A204.1 (cell line): ENCODE measurements around the gene LEKR1.
A peak's percentile ranks its signal among the peaks of the same experiment; 100 is the strongest.

Source experiments
- FAIRE-seq: peaks from 2 replicates; lab custom pipeline; 2012; peaks lifted over from hg19 to GRCh38; lab: Jason Lieb, UNC

Gene LEKR1

GRCh38 chr3:156987946-156988345, 161.8 kb downstream of the LEKR1 start:
- no peak for FAIRE-seq

GRCh38 chr3:156997351-156997750, 171.2 kb downstream of the LEKR1 start:
- FAIRE-seq = no peak

GRCh38 chr3:157001221-157001957, 175.2 kb downstream of the LEKR1 start:
- FAIRE-seq = no peak

- FAIRE-seq = peak; percentile 80
Observed at GRCh38 chr3:157021679-157022078, 195.5 kb downstream of the LEKR1 start.

- FAIRE-seq = no peak
Observed at GRCh38 chr3:157023226-157023625, 197.1 kb downstream of the LEKR1 start.

- no peak for FAIRE-seq
Observed at GRCh38 chr3:157026091-157026490, 199.9 kb downstream of the LEKR1 start.

GRCh38 chr3:157027861-157028745, 201.9 kb downstream of the LEKR1 start:
- no peak for FAIRE-seq

- FAIRE-seq = no peak
Observed at GRCh38 chr3:157029365-157029790, 203.2 kb downstream of the LEKR1 start.

GRCh38 chr3:157030712-157031111, 204.6 kb downstream of the LEKR1 start:
- FAIRE-seq = no peak

- FAIRE-seq = no peak
Observed at GRCh38 chr3:157033001-157033400, 206.8 kb downstream of the LEKR1 start.

GRCh38 chr3:157040456-157040855, 214.3 kb downstream of the LEKR1 start:
- no peak for FAIRE-seq

- FAIRE-seq = no peak
Observed at GRCh38 chr3:157042226-157042625, 216.1 kb downstream of the LEKR1 start.

GRCh38 chr3:157043771-157044170, 217.6 kb downstream of the LEKR1 start:
- no peak for FAIRE-seq

GRCh38 chr3:157045238-157045850, 219.2 kb downstream of the LEKR1 start:
- no peak for FAIRE-seq

- FAIRE-seq = no peak
Observed at GRCh38 chr3:157046520-157046919, 220.4 kb downstream of the LEKR1 start.

GRCh38 chr3:157051055-157051454, 224.9 kb downstream of the LEKR1 start:
- no peak for FAIRE-seq

GRCh38 chr3:157051591-157051990, 225.4 kb downstream of the LEKR1 start:
- no peak for FAIRE-seq

GRCh38 chr3:157056035-157056434, 229.9 kb downstream of the LEKR1 start:
- FAIRE-seq = no peak

- FAIRE-seq = no peak
Observed at GRCh38 chr3:157058392-157059071, 232.4 kb downstream of the LEKR1 start.

- no peak for FAIRE-seq
Observed at GRCh38 chr3:157059181-157059580, 233.0 kb downstream of the LEKR1 start.

GRCh38 chr3:157059661-157060060, 233.5 kb downstream of the LEKR1 start:
- FAIRE-seq = no peak

GRCh38 chr3:157061265-157061664, 235.1 kb downstream of the LEKR1 start:
- no peak for FAIRE-seq
